GM12873 (cell line): ENCODE measurements around the gene SIGLEC5.
"Not testable (repeated sequence)": the region's sequence is repeated elsewhere in the genome, so short reads cannot be mapped to it uniquely, and the experiment has no call there.

Source experiments
- CTCF ChIP-seq: IDR thresholded peaks from 2 replicates; pipeline ENCODE4 v1.5.1; 2012; ENCODE audit warnings: low read depth, mild to moderate bottlenecking, moderate library complexity, low read length, control low read depth; ENCODE audit not compliant: insufficient read depth; ENCODE audit errors: missing control alignments

Gene SIGLEC5

GRCh38 chr19:51630315-51630714 lies at the start of gene SIGLEC5:
Gene SIGLEC5 (minus strand): TSS chr19:51630401. CDS start chr19:51630335, 66 bp downstream.
- TF ChIP-seq CTCF = not testable (repeated sequence)

GRCh38 chr19:51676566-51677083 lies 46.4 kb upstream of the SIGLEC5 start:
- no peak for TF ChIP-seq CTCF

GRCh38 chr19:51675911-51676565 lies 45.8 kb upstream of the SIGLEC5 start:
- peak; percentile 47 for TF ChIP-seq CTCF

- no peak for TF ChIP-seq CTCF
Measured at GRCh38 chr19:51668216-51668615, 38.0 kb upstream of the SIGLEC5 start.

GRCh38 chr19:51664997-51665396 lies 34.8 kb upstream of the SIGLEC5 start:
- peak; percentile 35 for TF ChIP-seq CTCF

GRCh38 chr19:51664131-51664530 lies 33.9 kb upstream of the SIGLEC5 start:
- no peak for TF ChIP-seq CTCF

GRCh38 chr19:51663650-51664049 lies 33.4 kb upstream of the SIGLEC5 start:
- TF ChIP-seq CTCF = no peak
